GM10266 (cell line): Measurements from ENCODE around the gene OIT3.
"Not testable (repeated sequence)": the region's sequence is repeated elsewhere in the genome, so short reads cannot be mapped to it uniquely, and the experiment has no call there.

Experiments
- DNase-seq: peaks from one replicate; pipeline ENCODE4 v3.0.0; 2012; ENCODE audit errors: extremely low spot score
- CTCF ChIP-seq: IDR thresholded peaks from 2 replicates; pipeline ENCODE4 v1.5.1; 2012; ENCODE audit warnings: mild to moderate bottlenecking, low read depth; ENCODE audit not compliant: control insufficient read depth, insufficient read depth; ENCODE audit errors: missing control alignments

Gene OIT3

GRCh38 chr10:72913287-72913686 is 19.7 kb downstream of the OIT3 start:
- no peak for DNase-seq
- no peak for TF ChIP-seq CTCF

- not testable (repeated sequence) for DNase-seq
These were observed 23.7 kb downstream of the OIT3 start for GRCh38 chr10:72917201-72917600.

GRCh38 chr10:72917803-72918332 is 24.3 kb downstream of the OIT3 start:
- not testable (repeated sequence) for DNase-seq

- DNase-seq = no peak
- no peak for TF ChIP-seq CTCF
These were observed 24.8 kb downstream of the OIT3 start for GRCh38 chr10:72918352-72918751.

GRCh38 chr10:72921147-72921683 is 27.7 kb downstream of the OIT3 start:
- not testable (repeated sequence) for DNase-seq

GRCh38 chr10:72924351-72924750 is 30.8 kb downstream of the OIT3 start:
- TF ChIP-seq CTCF = no peak
- DNase-seq = no peak

GRCh38 chr10:72925951-72926465 is 32.5 kb downstream of the OIT3 start:
- TF ChIP-seq CTCF = no peak
- no peak for DNase-seq

- TF ChIP-seq CTCF = no peak
- no peak for DNase-seq
These were observed 33.9 kb downstream of the OIT3 start for GRCh38 chr10:72927485-72927884.

- TF ChIP-seq CTCF = no peak
- DNase-seq = no peak
These were observed 35.3 kb downstream of the OIT3 start for GRCh38 chr10:72928798-72929197.
